ENCODE measurements around the gene CENPP.

CENPP gene

GRCh38 chr9:92360083-92360482, 34.3 kb downstream of the CENPP start:
- no peaks in the 10 kb centered on the region for H3K9me3 ChIP-seq (ENCODE audit: insufficient read depth, low read length)
- H3K4me2 ChIP-seq (ENCODE audit: low read length) = peak overlapping the region; percentile 48
- H3K27ac ChIP-seq (ENCODE audit: low read length) = no peak overlapping the region
- H3K4me3 ChIP-seq (ENCODE audit: low read length) = no peak overlapping the region
- H3K36me3 ChIP-seq (replicated peaks; ENCODE audit: low read depth, low read length) = peaks cover 5% of the 10 kb centered on the region
- H2AFZ ChIP-seq (ENCODE audit: low read depth, low read length) = 0 out of 2 replicates have a peak overlapping the region, but pooled peaks have one; percentile 34
- H3K27me3 ChIP-seq (ENCODE audit: low read depth, low read length) = no peaks in the 10 kb centered on the region
- TF ChIP-seq CTCF (IDR thresholded peaks at IDR 0.05; ENCODE audit: low read depth, low read length) (no peak), EZH2phosphoT487 (IDR thresholded peaks at IDR 0.05; ENCODE audit: low read depth) (no peak)
- peaks cover 10% of the 10 kb centered on the region for H3K4me1 ChIP-seq (ENCODE audit: low read length)
- no peaks in the 10 kb centered on the region for H3K79me2 ChIP-seq (ENCODE audit: low read length)
- no peaks in the 10 kb centered on the region for H4K20me1 ChIP-seq (ENCODE audit: insufficient read depth, low read length)
- H3K9ac ChIP-seq (ENCODE audit: low read length) = no peak overlapping the region

GRCh38 chr9:92369075-92369474, 43.3 kb downstream of the CENPP start:
- Histone ChIP-seq H3K27ac (ENCODE audit: low read length) (no peak overlapping the region), H3K4me3 (ENCODE audit: low read length) (no peak overlapping the region), H3K9me3 (ENCODE audit: insufficient read depth, low read length) (peaks cover 3% of the 10 kb centered on the region; the same call in 1 of the 2 replicates), H3K4me2 (ENCODE audit: low read length) (no peak overlapping the region), H3K79me2 (ENCODE audit: low read length) (peaks cover 5% of the 10 kb centered on the region; the same call in 1 of the 2 replicates), H3K9ac (ENCODE audit: low read length) (no peak overlapping the region), H2AFZ (ENCODE audit: low read depth, low read length) (no peak overlapping the region), H3K4me1 (ENCODE audit: low read length) (no peaks in the 10 kb centered on the region), H4K20me1 (ENCODE audit: insufficient read depth, low read length) (no peaks in the 10 kb centered on the region), H3K27me3 (ENCODE audit: low read depth, low read length) (no peaks in the 10 kb centered on the region), H3K36me3 (replicated peaks; ENCODE audit: low read depth, low read length) (peaks cover 17% of the 10 kb centered on the region)
- TF ChIP-seq EZH2phosphoT487 (IDR thresholded peaks at IDR 0.05; ENCODE audit: low read depth) (no peak), CTCF (IDR thresholded peaks at IDR 0.05; ENCODE audit: low read depth, low read length) (no peak)

- Histone ChIP-seq H3K36me3 (replicated peaks; ENCODE audit: low read depth, low read length) (peaks cover 15% of the 10 kb centered on the region), H3K79me2 (ENCODE audit: low read length) (peaks cover 5% of the 10 kb centered on the region; the same call in 1 of the 2 replicates)
- no peak for TF ChIP-seq CTCF (IDR thresholded peaks at IDR 0.05; ENCODE audit: low read depth, low read length)
- no peak for TF ChIP-seq EZH2phosphoT487 (IDR thresholded peaks at IDR 0.05; ENCODE audit: low read depth)
Measured at GRCh38 chr9:92373167-92373566, 47.4 kb downstream of the CENPP start.

GRCh38 chr9:92377876-92378275, 52.1 kb downstream of the CENPP start:
- Histone ChIP-seq H4K20me1 (ENCODE audit: insufficient read depth, low read length) (no peaks in the 10 kb centered on the region), H3K27me3 (ENCODE audit: low read depth, low read length) (no peaks in the 10 kb centered on the region), H3K9ac (ENCODE audit: low read length) (no peak overlapping the region), H3K9me3 (ENCODE audit: insufficient read depth, low read length) (peaks cover 1% of the 10 kb centered on the region; the same call in 1 of the 2 replicates), H2AFZ (ENCODE audit: low read depth, low read length) (no peak overlapping the region), H3K27ac (ENCODE audit: low read length) (no peak overlapping the region), H3K36me3 (replicated peaks; ENCODE audit: low read depth, low read length) (peaks cover 8% of the 10 kb centered on the region), H3K4me3 (ENCODE audit: low read length) (no peak overlapping the region), H3K4me2 (ENCODE audit: low read length) (no peak overlapping the region), H3K79me2 (ENCODE audit: low read length) (0 out of 2 replicates have a peak, but pooled peaks cover 1% of the 10 kb centered on the region), H3K4me1 (ENCODE audit: low read length) (no peaks in the 10 kb centered on the region)
- TF ChIP-seq CTCF (IDR thresholded peaks at IDR 0.05; ENCODE audit: low read depth, low read length) (no peak), EZH2phosphoT487 (IDR thresholded peaks at IDR 0.05; ENCODE audit: low read depth) (no peak)

More at GRCh38 chr9:92373167-92373566, 47.4 kb downstream of the CENPP start:
- Histone ChIP-seq H4K20me1 (ENCODE audit: insufficient read depth, low read length) (no peaks in the 10 kb centered on the region), H3K27ac (ENCODE audit: low read length) (no peak overlapping the region), H3K4me1 (ENCODE audit: low read length) (no peaks in the 10 kb centered on the region), H3K9ac (ENCODE audit: low read length) (no peak overlapping the region), H2AFZ (ENCODE audit: low read depth, low read length) (no peak overlapping the region), H3K4me2 (ENCODE audit: low read length) (no peak overlapping the region), H3K27me3 (ENCODE audit: low read depth, low read length) (no peaks in the 10 kb centered on the region), H3K4me3 (ENCODE audit: low read length) (no peak overlapping the region), H3K9me3 (ENCODE audit: insufficient read depth, low read length) (peaks cover 3% of the 10 kb centered on the region; the same call in 1 of the 2 replicates)
